HG02571 (cell line): ENCODE data around the gene UQCRHL.
"Not testable (repeated sequence)": the region's sequence is repeated elsewhere in the genome, so short reads cannot be mapped to it uniquely, and the experiment has no call there.

Experiments
- ATAC-seq: cut with Tn5 transposase; IDR thresholded peaks from one replicate; pipeline ENCODE4 v1.9.1; 2021; ENCODE audit warnings: mild to moderate bottlenecking, moderate library complexity; ENCODE audit not compliant: unreplicated experiment

UQCRHL gene

DNA sequence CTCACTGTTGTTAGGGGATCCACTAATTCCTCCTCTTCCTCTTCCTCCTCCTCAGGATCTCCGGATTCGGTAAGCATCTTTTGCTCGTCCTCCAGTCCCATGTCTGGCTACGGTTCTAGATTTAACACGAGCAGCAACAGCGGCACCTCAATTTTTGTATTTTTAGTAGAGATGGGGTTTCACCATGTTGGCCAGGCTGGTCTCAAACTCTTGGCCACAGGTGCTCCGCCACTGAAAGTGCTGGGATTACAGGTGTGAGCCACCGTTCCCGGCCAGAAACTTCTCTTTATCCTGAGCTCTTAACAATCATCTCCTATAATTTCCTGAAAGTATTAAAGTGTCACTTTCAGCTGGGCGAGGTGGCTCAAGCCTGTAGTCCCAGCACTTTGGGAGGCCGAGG, at the start of gene UQCRHL:
Gene UQCRHL (minus strand): TSS at position 101 of the 400 bp plus-strand sequence. CDS start 0 bp downstream, at position 101.
- not testable (repeated sequence) for ATAC-seq

DNA sequence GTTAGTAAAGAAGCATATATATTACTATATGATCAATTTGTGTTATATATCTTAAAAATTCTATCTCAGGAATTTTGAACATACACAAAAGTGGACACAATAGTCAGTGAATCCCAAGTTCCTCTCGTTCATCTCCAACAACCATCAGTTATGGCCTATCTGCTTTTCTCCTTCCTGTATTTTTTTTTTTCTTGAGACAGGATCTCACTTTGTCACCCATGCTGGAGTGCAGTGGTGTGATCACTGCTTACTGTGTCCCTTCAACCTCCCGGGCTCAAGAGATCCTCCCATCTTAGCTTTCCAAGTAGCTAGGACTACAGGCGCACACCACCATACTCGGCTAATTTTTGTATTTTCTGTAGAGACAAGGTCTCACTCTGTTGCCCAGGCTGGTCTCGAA, 49.4 kb upstream of the UQCRHL start:
- ATAC-seq, result no peak

- no peak for ATAC-seq
Measured at GRCh38 chr1:15852828-15853302, 45.4 kb upstream of the UQCRHL start.

DNA sequence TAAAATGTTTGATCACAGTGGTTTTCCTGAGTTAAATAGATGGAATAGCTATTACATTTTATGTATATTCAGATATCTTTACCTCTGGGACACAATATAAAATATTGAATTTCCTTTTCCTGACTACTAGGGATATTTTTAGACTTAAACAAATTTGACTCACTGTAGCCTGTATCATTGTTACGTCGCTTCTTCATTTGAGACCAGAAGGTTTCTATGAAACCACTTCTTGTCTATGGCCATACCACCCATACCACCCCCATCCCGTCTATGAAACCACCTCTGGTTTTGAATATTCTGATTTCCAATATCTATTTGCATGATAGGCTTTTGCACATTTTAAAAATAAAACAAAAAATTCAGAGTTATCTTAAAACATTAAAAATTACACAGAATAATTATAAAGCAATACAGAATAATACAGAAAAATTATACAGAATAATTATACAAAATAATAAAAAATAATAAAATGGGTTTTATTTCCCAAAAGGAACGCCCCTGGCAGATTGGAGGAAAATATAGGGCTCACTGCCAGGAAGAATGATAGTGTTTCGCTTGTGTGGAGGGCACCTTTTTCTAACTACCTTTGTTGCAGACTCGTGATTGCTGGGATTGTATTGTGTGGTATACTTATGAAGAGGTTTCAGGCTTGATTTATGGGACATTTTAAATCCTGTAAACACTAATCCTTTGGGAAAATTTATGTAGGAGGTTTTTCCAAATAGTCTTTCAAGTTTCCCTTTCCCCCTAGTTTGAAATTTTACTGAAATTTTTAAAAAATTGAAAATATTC, 44.8 kb upstream of the UQCRHL start:
- no peak for ATAC-seq

GRCh38 chr1:15851210-15852035, 44.0 kb upstream of the UQCRHL start:
- no peak for ATAC-seq

DNA sequence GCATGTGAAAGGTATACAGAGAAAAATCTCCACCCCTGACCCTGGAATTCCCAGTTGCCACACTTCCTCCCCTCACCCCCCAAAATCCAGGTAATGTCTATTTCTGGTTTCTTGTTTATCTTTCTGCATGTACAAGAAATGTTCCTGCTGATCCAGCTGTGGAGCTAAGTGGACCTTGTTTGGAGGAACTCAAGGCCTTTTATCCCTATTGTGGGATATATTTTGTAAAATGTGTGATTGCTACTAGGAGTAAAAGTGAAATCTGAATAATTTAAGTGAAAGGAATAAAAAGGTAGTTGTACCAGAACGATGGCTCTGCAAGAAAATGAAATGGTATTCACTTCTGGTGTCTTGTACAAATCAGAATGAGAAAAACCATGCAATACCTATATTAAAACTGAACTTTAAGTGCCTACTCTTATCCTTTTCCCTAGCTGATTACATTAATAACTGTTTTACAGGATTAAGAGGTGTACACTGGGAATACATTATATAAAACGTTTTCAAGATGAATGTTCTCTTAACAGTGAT, 43.1 kb upstream of the UQCRHL start:
- ATAC-seq, result no peak

GRCh38 chr1:15849775-15850324, 42.4 kb upstream of the UQCRHL start:
- no peak for ATAC-seq

- no peak for ATAC-seq
Measured at GRCh38 chr1:15848929-15849774, 41.7 kb upstream of the UQCRHL start.

DNA sequence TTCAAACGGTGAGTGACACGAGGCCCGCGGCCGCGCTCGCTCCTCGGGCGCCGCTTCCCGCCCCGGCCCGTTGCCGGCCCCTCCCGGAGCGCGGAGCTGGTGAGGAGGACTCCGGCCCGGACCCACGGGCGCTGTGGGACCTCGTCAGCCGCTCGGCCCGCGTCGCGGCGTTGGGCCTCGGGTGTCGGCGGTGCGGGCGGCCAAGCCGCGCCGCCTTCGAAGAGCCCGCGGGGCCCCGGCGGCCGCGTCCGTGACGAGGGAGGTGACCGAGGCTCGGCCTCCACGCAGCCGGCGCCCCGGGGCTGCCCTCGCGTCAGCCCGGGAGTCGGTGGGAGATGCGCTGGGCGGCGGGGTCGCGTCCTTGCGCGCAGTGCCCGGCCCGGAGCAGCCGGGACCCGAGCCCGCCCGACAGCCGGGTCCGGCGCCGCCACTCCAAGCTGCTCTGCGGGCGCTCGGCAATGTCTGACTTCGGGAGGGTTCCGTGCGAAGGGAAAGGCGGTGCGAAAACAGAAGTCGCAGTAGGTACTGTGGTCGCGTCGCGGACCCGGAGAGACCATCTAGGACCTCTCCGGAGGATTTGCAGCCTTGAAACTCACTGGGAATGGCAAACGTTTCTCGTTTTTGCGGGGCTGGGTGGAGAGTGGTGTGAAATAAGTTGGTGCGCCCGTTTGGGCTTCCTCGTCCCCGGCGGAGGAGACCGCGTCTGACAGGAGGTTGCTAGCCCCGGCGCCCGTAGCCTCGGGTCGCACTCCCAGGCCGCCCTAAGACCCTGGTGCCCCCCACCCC, 40.9 kb upstream of the UQCRHL start:
- peak; percentile 16 for ATAC-seq

DNA sequence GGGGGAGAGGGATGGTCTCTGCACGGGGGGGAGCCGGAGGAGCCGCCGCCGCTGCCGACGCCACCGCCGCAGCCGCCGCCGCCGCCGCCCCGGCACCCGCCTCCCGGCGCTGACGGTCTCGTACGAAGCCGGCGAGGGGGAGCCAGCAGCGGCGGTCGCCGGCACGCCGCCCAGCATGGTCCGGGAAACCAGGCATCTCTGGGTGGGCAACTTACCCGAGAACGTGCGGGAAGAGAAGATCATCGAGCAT, 40.4 kb upstream of the UQCRHL start:
- ATAC-seq, result no peak

- peak; percentile 68 for ATAC-seq
Measured at GRCh38 chr1:15847100-15847892, 39.8 kb upstream of the UQCRHL start, which contains the start of gene SPEN. Gene SPEN (plus strand): TSS chr1:15847707. CDS start chr1:15848068, 361 bp downstream.

DNA sequence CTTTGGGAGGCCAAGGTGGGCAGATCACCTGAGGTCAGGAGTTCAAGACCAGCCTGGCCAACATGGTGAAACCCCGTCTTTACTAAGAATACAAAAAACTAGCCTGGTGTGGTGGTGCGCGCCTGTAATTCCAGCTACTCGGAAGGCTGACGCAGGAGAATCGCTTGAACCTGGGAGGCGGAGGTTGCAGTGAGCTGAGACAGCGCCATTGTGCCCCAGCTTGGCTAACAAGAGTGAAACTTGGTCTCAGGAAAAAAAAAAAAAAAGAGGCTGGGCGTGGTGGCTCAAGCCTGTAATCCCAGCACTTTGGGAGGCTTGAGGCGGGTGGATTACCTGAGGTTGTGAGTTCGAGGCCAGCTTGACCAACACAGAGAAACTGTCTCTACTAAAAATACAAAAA, 38.6 kb upstream of the UQCRHL start:
- not testable (repeated sequence) for ATAC-seq

DNA sequence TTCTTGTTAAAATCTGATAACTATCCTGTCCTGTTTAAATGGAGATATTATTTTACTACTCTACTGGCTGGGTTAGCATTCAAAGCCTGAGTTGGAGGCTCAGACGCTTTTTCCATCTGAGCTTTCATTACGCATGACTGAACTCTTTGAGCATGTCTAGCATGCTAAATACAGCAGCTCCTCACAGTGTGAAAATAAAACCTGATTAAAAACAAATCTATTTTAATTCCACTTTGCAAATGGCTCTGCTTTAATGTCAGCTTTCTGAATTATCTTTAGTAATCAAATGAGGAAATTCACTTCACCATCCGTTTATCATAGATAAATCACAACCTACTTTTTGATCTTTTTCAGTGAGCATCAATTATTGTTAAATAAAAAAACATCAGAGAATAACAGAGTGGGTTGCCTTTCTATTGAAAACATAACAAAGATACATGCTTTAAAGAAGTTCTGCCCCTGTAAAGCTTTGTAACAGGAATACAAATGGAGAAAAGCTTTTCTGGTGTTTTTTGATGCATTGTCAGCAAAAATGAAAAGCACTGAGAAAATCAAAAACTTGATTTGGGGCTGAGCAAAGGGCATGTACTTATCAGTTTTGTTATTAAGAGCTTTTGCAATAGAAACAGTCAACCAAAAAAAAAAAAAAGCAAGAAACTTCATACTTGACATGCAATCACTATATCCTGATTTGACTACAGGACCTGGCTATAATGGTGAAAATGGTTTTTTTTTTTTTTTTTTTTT, 36.5 kb upstream of the UQCRHL start:
- ATAC-seq, result no peak

GRCh38 chr1:15838721-15839120, 31.3 kb upstream of the UQCRHL start:
- ATAC-seq, result no peak

DNA sequence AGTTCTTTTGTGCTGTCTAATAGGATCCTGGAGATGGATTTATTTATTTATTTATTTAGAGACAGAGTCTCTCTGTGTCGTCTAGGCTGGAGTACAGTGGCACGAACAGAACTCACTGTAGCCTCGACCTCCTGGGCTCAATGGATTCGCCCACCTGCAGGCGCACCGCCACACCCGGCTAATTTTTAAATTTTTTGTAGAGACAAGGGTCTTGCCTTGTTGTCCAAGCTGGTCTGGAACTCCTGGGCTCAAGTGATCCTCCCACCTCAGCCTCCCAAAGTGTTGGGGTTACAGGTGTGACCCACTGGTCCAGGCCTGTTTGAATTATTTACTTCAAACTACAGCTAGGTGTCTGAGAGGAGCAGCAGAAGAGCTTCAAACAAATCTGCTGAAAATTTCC, 30.5 kb upstream of the UQCRHL start:
- no peak for ATAC-seq

- peak; percentile 26 for ATAC-seq
Measured at GRCh38 chr1:15836772-15837669, 29.6 kb upstream of the UQCRHL start.

- not testable (repeated sequence) for ATAC-seq
Measured at GRCh38 chr1:15836511-15836771, 29.0 kb upstream of the UQCRHL start.
